ENCODE measurements around the gene SELENOI.

GRCh38 chr2:26305540-26305939 is 40.4 kb upstream of the SELENOI start:
- TF ChIP-seq POLR2A (IDR thresholded peaks at IDR 0.05; ENCODE audit: low read depth, low read length): no peak
- no peak for TF ChIP-seq POLR2AphosphoS5 (IDR thresholded peaks at IDR 0.05; ENCODE audit: low read depth, low read length)
- TF ChIP-seq TAF1 (IDR thresholded peaks at IDR 0.05; ENCODE audit: borderline replicate concordance, low read depth, low read length): no peak
